Cardiac fibroblast (primary cell): ENCODE measurements around the gene C10orf53.

Experiments used
- DNase-seq, 2 donors: peaks; one replicate each; pipeline versions ENCODE4 v3.0.0 to v3.0.0-alpha.2; 2010; ENCODE audit warnings: low read depth in 2 of 2
- H3K4me3 ChIP-seq, 2 donors: replicated peaks in 1 of 2; 1 replicate in 1 of 2; 2 replicates in 1 of 2; pipeline ENCODE4 v1.5.1; 2011; ENCODE audit warnings: low read depth in 2 of 2, low read length in 2 of 2, mild to moderate bottlenecking in 2 of 2, moderate library complexity in 1 of 2
- TF ChIP-seq, protein P1 (sequence below): IDR thresholded peaks from one replicate; pipeline ENCODE4 v1.5.1; 2011; ENCODE audit warnings: low read depth, mild to moderate bottlenecking, low read length, inconsistent platforms

C10orf53 gene

GRCh38 chr10:49653273-49653929 lies 26.1 kb upstream of the C10orf53 start:
- TF ChIP-seq, protein P1, sequence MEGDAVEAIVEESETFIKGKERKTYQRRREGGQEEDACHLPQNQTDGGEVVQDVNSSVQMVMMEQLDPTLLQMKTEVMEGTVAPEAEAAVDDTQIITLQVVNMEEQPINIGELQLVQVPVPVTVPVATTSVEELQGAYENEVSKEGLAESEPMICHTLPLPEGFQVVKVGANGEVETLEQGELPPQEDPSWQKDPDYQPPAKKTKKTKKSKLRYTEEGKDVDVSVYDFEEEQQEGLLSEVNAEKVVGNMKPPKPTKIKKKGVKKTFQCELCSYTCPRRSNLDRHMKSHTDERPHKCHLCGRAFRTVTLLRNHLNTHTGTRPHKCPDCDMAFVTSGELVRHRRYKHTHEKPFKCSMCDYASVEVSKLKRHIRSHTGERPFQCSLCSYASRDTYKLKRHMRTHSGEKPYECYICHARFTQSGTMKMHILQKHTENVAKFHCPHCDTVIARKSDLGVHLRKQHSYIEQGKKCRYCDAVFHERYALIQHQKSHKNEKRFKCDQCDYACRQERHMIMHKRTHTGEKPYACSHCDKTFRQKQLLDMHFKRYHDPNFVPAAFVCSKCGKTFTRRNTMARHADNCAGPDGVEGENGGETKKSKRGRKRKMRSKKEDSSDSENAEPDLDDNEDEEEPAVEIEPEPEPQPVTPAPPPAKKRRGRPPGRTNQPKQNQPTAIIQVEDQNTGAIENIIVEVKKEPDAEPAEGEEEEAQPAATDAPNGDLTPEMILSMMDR, result no peak
- no peak overlapping the region for H3K4me3 ChIP-seq
- no peak for DNase-seq

DNA sequence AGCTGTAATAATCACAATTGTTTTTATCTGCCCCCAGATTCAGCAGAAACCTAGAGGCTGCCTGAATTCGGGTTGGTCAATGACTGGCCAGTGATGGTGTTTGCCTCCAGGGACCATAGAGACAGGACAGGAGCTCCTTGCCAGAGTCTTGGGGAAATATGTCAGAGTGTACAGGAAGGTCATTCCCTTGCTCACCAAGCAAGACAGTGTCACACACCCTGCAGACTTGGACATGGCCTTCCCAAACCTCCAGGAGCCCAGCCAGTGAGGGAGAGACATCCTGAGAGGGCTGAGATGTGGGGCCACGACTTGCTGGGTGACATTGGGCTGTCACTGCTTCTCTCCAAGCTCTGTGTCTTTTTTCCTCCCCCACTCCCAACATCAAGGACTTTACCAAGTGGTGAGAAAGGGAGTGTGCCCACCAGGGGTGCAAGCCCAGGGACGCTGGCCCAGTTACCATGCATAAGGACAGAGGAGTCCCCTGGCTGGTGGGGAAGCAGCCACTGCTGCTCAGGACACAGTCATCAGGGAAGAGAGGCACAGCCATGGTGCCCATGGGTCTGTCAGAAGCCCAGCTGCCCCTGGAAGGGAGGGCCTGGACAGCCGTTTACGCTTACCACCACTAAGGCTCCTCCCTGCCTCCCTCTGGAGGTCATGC lies 25.3 kb upstream of the C10orf53 start:
- no peak overlapping the region for H3K4me3 ChIP-seq
- no peak for DNase-seq
- TF ChIP-seq, protein P1, result no peak

GRCh38 chr10:49655099-49655498 lies 24.4 kb upstream of the C10orf53 start:
- TF ChIP-seq, protein P1, result no peak
- no peak for DNase-seq
- H3K4me3 ChIP-seq, result no peak overlapping the region

GRCh38 chr10:49656845-49657493 lies 22.5 kb upstream of the C10orf53 start:
- no peak for DNase-seq
- TF ChIP-seq, protein P1, result no peak
- no peak overlapping the region for H3K4me3 ChIP-seq

- no peak overlapping the region for H3K4me3 ChIP-seq
- TF ChIP-seq, protein P1, result no peak
- DNase-seq, result no peak
These were observed 21.8 kb upstream of the C10orf53 start for GRCh38 chr10:49657606-49658005.

- H3K4me3 ChIP-seq, result no peak overlapping the region
- no peak for DNase-seq
- TF ChIP-seq, protein P1, result no peak
These were observed 18.2 kb upstream of the C10orf53 start for GRCh38 chr10:49661140-49661856.
